HFF-Myc (cell line): ENCODE results near the gene PHF19.

Experiments used
- DNase-seq: peaks from one replicate; pipeline ENCODE4 v3.0.0-alpha.2; 2011; ENCODE audit warnings: low read depth; ENCODE audit errors: extremely low read depth
- H3K4me3 ChIP-seq: replicated peaks from 2 replicates; pipeline ENCODE4 v1.5.1; 2011; ENCODE audit warnings: low read depth, mild to moderate bottlenecking, control low read depth, low read length
- CTCF ChIP-seq: IDR thresholded peaks from 2 replicates; pipeline ENCODE4 v1.5.1; 2012; ENCODE audit warnings: mild to moderate bottlenecking, low read depth, low read length, control low read depth; ENCODE audit errors: missing control alignments

The PHF19 gene

GRCh38 chr9:120859361-120859760 is 17.6 kb downstream of the PHF19 start:
- TF ChIP-seq CTCF: no peak
- DNase-seq: no peak
- H3K4me3 ChIP-seq: no peak overlapping the region

- TF ChIP-seq CTCF: no peak
- H3K4me3 ChIP-seq: no peak overlapping the region
- no peak for DNase-seq
Measured at GRCh38 chr9:120857902-120858301, 19.1 kb downstream of the PHF19 start.

GRCh38 chr9:120857481-120857880 is 19.5 kb downstream of the PHF19 start:
- no peak overlapping the region for H3K4me3 ChIP-seq
- TF ChIP-seq CTCF: no peak
- no peak for DNase-seq

GRCh38 chr9:120856700-120857099 is 20.3 kb downstream of the PHF19 start:
- DNase-seq: no peak
- no peak overlapping the region for H3K4me3 ChIP-seq
- no peak for TF ChIP-seq CTCF

GRCh38 chr9:120855827-120856670 is 20.9 kb downstream of the PHF19 start:
- TF ChIP-seq CTCF: no peak

GRCh38 chr9:120854596-120855327 is 22.2 kb downstream of the PHF19 start:
- DNase-seq: no peak
- no peak overlapping the region for H3K4me3 ChIP-seq
- no peak for TF ChIP-seq CTCF

More at GRCh38 chr9:120855827-120856670, 20.9 kb downstream of the PHF19 start:
- DNase-seq: no peak
- H3K4me3 ChIP-seq: no peak overlapping the region
